Measurements from ENCODE around the gene IGF2BP2. TPM values are rescaled to one million over a fixed set of nuclear protein-coding genes. Genes with fewer than 3 reads are reported as not detected.

Gene IGF2BP2
- total and polyA plus RNA-seq, 2 of the 4 experiments (the other 2 are of a cell fraction) = 23.4 to 88.2 TPM

- Histone ChIP-seq H2AK5ac (ENCODE audit: low read depth, low read length) (peak overlapping the region; percentile 48), H4K20me1 (ENCODE audit: insufficient read depth, low read length) (peaks cover 72% of the 10 kb centered on the region), H3K36me3 (ENCODE audit: control insufficient read depth, insufficient read depth, low read length) (0 out of 2 replicates have a peak, but pooled peaks cover 2% of the 10 kb centered on the region), H3K9me1 (ENCODE audit: insufficient read depth, low read length) (peaks cover 22% of the 10 kb centered on the region), H3K4ac (ENCODE audit: low read depth, low read length) (peak overlapping the region; percentile 64), H2BK15ac (ENCODE audit: low read depth, low read length) (peak overlapping the region; percentile 7; the same call in 1 of the 3 replicates), H3K4me2 (ENCODE audit: low read depth, low read length) (peak overlapping the region; percentile 81), H3K4me1 (ENCODE audit: control insufficient read depth, insufficient read depth, low read length) (peaks cover 29% of the 10 kb centered on the region), H3K27ac (ENCODE audit: insufficient read depth, low read length) (peak overlapping the region; percentile 77), H3K14ac (replicated peaks; ENCODE audit: low read depth, low read length) (peak overlapping the region; percentile 66), H3K9ac (ENCODE audit: low read depth, low read length) (peak overlapping the region; percentile 49; the same call in 1 of the 2 replicates), H3K9me3 (ENCODE audit: control insufficient read depth, insufficient read depth, low read length) (no peaks in the 10 kb centered on the region), H2BK5ac (ENCODE audit: low read depth, low read length, poor library complexity, severe bottlenecking) (peak overlapping the region; percentile 79), H3K23ac (ENCODE audit: low read depth, low read length) (peak overlapping the region; percentile 57), H4K5ac (ENCODE audit: low read depth, low read length) (no peak overlapping the region), H3K27me3 (ENCODE audit: control insufficient read depth, insufficient read depth, low read length) (no peaks in the 10 kb centered on the region), H4K8ac (ENCODE audit: low read depth in 2 of 2, low read length in 2 of 2) (peak overlapping the region in 1 of 2 experiments; percentile 44; a peak in 2 of 4 replicates), H3K18ac (ENCODE audit: low read depth, low read length) (peak overlapping the region; percentile 59; the same call in 1 of the 2 replicates), H2AFZ (replicated peaks; ENCODE audit: low read length, poor library complexity) (no peak overlapping the region), H2AK9ac (replicated peaks; ENCODE audit: low read depth, low read length, poor library complexity) (no peak overlapping the region), H3K56ac (ENCODE audit: extremely low read depth, insufficient read depth, low read length) (no peak overlapping the region), H3K4me3 (ENCODE audit: insufficient read depth, low read depth, low read length) (no peak overlapping the region), H2BK20ac (ENCODE audit: low read depth, low read length) (no peak overlapping the region), H4K91ac (ENCODE audit: insufficient read depth, low read depth, low read length) (0 out of 2 replicates have a peak overlapping the region, but pooled peaks have one; percentile 7), H3K79me1 (ENCODE audit: low read depth in 1 of 2, low read length in 2 of 2) (peaks cover 0 to 41% of the 10 kb centered on the region in 2 experiments; a peak in 2 of 4 replicates), H2BK120ac (ENCODE audit: low read depth, low read length) (peak overlapping the region; percentile 15; the same call in 1 of the 2 replicates)
- intact Hi-C loops (cut with micrococcal nuclease) = no loop called here
- WGBS, 2 experiments (ENCODE audit: extremely low coverage in 2 of 2, insufficient read length in 1 of 2) = no CpG with 5 or more reads among the region's 11 CpGs
- BruUV-seq (replicated peaks) = no TSS peak
- no peak for TF ChIP-seq FOS (IDR thresholded peaks at IDR 0.05; ENCODE audit: low read depth, low read length)
- TF ChIP-seq BHLHE40 (IDR thresholded peaks at IDR 0.05; ENCODE audit: low read depth, low read length) = 0 out of 2 replicates have a peak, but pooled peaks have one; percentile 10
- 0 out of 2 replicates have a peak, but pooled peaks have one; percentile 9 for ATAC-seq (ENCODE audit: low read depth)
- dilution Hi-C loops (cut with HindIII; ENCODE audit: low sequenced_read_pairs, unreplicated experiment) = no loop called here
- DNase-seq = peak; percentile 52
- in situ Hi-C loops (cut with MboI; ENCODE audit: low sequenced_read_pairs) = no loop called here
- CTCF ChIA-PET = interaction anchor here (0.7 kb wide), 1 partner anchor 32 kb away, joined by 3 read pairs; no protein-coding TSS in a partner anchor
- POLR2A ChIA-PET (ENCODE audit: unreplicated experiment) = no interaction called here
These were observed 9.2 kb downstream of the IGF2BP2 start for GRCh38 chr3:185815391-185816282.
